ENCODE results near the gene PAN3.

Gene PAN3

DNA sequence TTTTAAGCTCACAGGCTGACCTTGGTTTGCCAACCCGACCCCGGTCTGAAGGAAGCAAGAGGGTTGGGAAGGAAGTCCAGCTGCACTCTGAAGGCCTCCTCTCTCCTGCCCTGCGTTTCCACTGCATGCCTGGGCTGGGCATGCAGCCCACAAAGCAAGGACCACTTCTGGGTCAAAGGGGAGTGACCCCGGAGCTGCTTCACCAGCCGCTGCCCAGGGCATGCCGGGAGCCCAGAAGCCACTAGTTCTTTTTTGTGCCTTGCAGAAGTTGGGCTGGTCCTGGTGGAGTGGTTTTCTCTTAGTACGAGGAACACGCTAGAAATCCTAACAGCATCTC is 189.9 kb downstream of the PAN3 start:
- no peak for DNase-seq (ENCODE audit: low spot score)
- in situ Hi-C loops (cut with MboI; ENCODE audit: low sequenced_read_pairs, unreplicated experiment) = loop anchor here (10.0 kb wide), 1 partner anchor 467 kb away; no protein-coding TSS in a partner anchor
- TF ChIP-seq, protein P1, sequence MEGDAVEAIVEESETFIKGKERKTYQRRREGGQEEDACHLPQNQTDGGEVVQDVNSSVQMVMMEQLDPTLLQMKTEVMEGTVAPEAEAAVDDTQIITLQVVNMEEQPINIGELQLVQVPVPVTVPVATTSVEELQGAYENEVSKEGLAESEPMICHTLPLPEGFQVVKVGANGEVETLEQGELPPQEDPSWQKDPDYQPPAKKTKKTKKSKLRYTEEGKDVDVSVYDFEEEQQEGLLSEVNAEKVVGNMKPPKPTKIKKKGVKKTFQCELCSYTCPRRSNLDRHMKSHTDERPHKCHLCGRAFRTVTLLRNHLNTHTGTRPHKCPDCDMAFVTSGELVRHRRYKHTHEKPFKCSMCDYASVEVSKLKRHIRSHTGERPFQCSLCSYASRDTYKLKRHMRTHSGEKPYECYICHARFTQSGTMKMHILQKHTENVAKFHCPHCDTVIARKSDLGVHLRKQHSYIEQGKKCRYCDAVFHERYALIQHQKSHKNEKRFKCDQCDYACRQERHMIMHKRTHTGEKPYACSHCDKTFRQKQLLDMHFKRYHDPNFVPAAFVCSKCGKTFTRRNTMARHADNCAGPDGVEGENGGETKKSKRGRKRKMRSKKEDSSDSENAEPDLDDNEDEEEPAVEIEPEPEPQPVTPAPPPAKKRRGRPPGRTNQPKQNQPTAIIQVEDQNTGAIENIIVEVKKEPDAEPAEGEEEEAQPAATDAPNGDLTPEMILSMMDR (IDR thresholded peaks at IDR 0.05; ENCODE audit: borderline replicate concordance, control extremely low read depth, extremely low read depth, insufficient read depth, missing control alignments) = no peak

GRCh38 chr13:28329395-28330158 is 191.2 kb downstream of the PAN3 start:
- TF ChIP-seq, protein P1 (IDR thresholded peaks at IDR 0.05; ENCODE audit: borderline replicate concordance, control extremely low read depth, extremely low read depth, insufficient read depth, missing control alignments) = no peak
- DNase-seq (ENCODE audit: low spot score) = no peak
- in situ Hi-C loops (cut with MboI; ENCODE audit: low sequenced_read_pairs, unreplicated experiment) = loop anchor here (10.0 kb wide), 1 partner anchor 465 kb away; no protein-coding TSS in a partner anchor

GRCh38 chr13:28333204-28333881 is 195.0 kb downstream of the PAN3 start:
- TF ChIP-seq, protein P1 (IDR thresholded peaks at IDR 0.05; ENCODE audit: borderline replicate concordance, control extremely low read depth, extremely low read depth, insufficient read depth, missing control alignments) = no peak
- in situ Hi-C loops (cut with MboI; ENCODE audit: low sequenced_read_pairs, unreplicated experiment) = no loop called here
- DNase-seq (ENCODE audit: low spot score) = no peak

DNA sequence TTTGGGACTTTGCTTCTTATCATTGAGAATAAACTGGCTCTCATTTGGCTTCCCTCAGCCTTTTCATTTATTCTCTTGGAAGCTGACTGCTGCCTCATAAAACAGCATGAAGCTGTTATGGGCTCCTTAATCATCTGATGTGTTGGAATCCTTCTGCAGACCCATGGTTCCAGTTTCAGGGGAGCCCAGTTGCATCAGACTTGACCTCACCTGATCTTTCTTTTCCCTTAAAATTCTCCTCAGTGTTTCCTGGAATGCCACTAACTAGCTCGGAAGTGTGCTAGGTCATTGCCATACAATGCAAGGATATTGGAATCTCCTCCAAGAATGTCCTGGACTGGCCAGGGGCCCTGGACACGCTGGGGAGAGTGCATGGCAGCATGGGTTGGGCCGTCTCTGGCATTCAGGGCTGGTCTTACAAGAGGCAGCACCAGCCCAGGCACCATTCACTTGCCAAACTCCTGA is 197.9 kb downstream of the PAN3 start:
- DNase-seq (ENCODE audit: low spot score) = no peak
- TF ChIP-seq, protein P1 (IDR thresholded peaks at IDR 0.05; ENCODE audit: borderline replicate concordance, control extremely low read depth, extremely low read depth, insufficient read depth, missing control alignments) = no peak
- in situ Hi-C loops (cut with MboI; ENCODE audit: low sequenced_read_pairs, unreplicated experiment) = no loop called here

- in situ Hi-C loops (cut with MboI; ENCODE audit: low sequenced_read_pairs, unreplicated experiment) = no loop called here
- TF ChIP-seq, protein P1 (IDR thresholded peaks at IDR 0.05; ENCODE audit: borderline replicate concordance, control extremely low read depth, extremely low read depth, insufficient read depth, missing control alignments) = no peak
- DNase-seq (ENCODE audit: low spot score) = no peak
Measured at GRCh38 chr13:28337166-28338005, 199.0 kb downstream of the PAN3 start.

DNA sequence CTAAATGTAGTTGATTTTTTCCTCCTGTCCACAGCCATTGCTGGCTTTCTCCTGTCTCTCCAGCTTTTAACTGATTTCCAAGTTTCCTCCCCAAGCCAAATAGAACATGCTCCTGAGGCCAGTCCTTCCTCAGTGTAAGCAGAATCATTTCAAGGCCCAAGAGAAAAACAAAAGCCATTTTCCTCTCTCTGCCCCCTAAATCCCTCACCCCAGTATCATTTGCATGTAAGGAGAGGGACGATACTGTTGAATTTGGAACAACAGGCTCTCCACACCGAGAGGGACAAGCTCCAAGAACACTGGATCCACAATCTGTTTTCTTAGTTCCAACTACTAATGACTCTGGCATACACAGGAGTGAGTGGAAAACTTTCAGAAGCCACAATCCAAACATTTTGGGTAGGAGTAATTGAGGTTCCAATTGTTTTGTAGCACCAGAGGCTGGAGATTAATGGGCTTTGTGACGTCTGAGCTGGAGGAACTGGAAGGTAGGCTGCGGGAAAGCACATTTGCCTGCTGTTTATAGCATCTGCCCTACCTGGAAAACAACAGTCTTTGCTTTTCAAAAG is 199.7 kb downstream of the PAN3 start:
- DNase-seq (ENCODE audit: low spot score) = no peak
- in situ Hi-C loops (cut with MboI; ENCODE audit: low sequenced_read_pairs, unreplicated experiment) = no loop called here
- TF ChIP-seq, protein P1 (IDR thresholded peaks at IDR 0.05; ENCODE audit: borderline replicate concordance, control extremely low read depth, extremely low read depth, insufficient read depth, missing control alignments) = no peak

All from GM13976 (cell line).